Measurements from ENCODE around the gene DCAF8. TPM values are rescaled to one million over a fixed set of nuclear protein-coding genes. Genes with fewer than 3 reads are reported as not detected.
A peak's percentile ranks its signal among the peaks of the same experiment; 100 is the strongest.

The DCAF8 gene
- total and polyA plus RNA-seq, 2 experiments from 2014 or later, result 151 to 210 TPM

DNA sequence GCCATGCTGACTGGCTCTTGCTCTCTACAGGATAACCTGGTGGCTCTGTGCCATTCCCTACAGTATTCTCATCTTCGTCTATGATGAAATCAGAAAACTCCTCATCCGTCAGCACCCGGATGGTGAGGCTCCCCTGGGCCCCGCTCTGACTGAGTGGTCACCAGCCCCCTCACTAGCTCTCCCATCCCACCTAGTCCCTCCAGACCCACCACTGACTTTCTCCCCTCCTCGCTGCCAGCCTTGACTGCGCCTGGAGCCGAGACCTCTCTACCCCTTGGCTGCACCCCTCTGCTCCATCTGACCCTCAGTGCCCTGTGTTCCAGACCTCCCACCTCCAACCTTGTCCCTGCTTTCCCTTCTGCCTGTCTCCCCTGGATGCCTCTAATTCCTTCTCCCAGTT, 76.1 kb downstream of the DCAF8 start:
- no peaks in the 10 kb centered on the region for H3K9me3 ChIP-seq (ENCODE audit: low read depth)
- H3K27me3 ChIP-seq, result no peaks in the 10 kb centered on the region
- H3K27ac ChIP-seq, result no peak overlapping the region
- H3K4me1 ChIP-seq (ENCODE audit: low read depth), result peaks cover 25% of the 10 kb centered on the region
- DNase-seq (ENCODE audit: low read depth in 1 of 2, low spot score in 1 of 2), result no peak
- no peaks in the 10 kb centered on the region for H3K36me3 ChIP-seq
- no peak for TF ChIP-seq CTCF (IDR thresholded peaks at IDR 0.05; ENCODE audit: low read depth, low read length)
- no peak overlapping the region for H3K4me3 ChIP-seq

DNA sequence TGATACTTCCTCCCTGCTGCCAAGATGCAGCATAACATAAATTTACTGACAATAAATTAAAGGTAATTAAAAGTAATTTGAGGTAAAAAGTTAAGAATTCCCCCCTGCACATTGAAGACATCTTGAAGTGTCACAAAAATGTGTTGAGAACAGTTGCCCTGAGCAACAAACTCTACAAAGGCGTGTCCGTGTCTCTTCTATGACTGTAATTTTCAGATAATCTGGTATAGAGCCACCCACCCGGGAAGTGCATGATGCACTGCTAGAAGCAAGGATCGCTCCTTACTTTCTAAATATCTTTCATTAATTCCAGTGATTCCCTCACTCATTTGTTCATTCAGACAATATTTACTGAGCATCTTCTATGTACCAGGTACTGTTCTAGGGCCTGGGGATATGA, 83.0 kb downstream of the DCAF8 start:
- no peak for DNase-seq (ENCODE audit: low read depth in 1 of 2, low spot score in 1 of 2)
- no peaks in the 10 kb centered on the region for H3K36me3 ChIP-seq
- H3K27ac ChIP-seq, result no peak overlapping the region
- no peak overlapping the region for H3K4me3 ChIP-seq
- TF ChIP-seq CTCF (IDR thresholded peaks at IDR 0.05; ENCODE audit: low read depth, low read length), result no peak
- H3K4me1 ChIP-seq (ENCODE audit: low read depth), result peaks cover 9% of the 10 kb centered on the region
- no peaks in the 10 kb centered on the region for H3K27me3 ChIP-seq
- no peaks in the 10 kb centered on the region for H3K9me3 ChIP-seq (ENCODE audit: low read depth)

DNA sequence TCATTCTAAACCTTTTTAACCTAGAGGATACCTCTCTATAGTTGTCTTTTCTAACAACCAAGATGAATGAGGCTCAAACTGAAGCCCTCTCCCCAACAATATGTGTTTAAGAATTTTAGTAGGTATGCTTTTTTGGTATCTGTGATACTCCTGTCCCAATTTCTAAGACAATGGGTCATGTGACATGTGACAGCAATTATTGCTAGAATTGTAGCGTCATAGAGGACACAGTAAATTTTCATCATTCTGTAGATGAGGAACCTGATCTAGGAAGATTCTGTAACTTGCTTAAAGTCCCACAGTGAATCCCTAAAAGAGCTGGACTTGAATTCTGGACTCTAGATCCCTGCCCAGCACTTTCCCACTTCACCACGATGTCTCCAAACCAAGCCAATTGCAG, 83.6 kb downstream of the DCAF8 start:
- no peaks in the 10 kb centered on the region for H3K27me3 ChIP-seq
- no peaks in the 10 kb centered on the region for H3K9me3 ChIP-seq (ENCODE audit: low read depth)
- no peak overlapping the region for H3K27ac ChIP-seq
- no peaks in the 10 kb centered on the region for H3K36me3 ChIP-seq
- peaks cover 9% of the 10 kb centered on the region for H3K4me1 ChIP-seq (ENCODE audit: low read depth)
- DNase-seq (ENCODE audit: low read depth in 1 of 2, low spot score in 1 of 2), result no peak
- no peak overlapping the region for H3K4me3 ChIP-seq
- no peak for TF ChIP-seq CTCF (IDR thresholded peaks at IDR 0.05; ENCODE audit: low read depth, low read length)

DNA sequence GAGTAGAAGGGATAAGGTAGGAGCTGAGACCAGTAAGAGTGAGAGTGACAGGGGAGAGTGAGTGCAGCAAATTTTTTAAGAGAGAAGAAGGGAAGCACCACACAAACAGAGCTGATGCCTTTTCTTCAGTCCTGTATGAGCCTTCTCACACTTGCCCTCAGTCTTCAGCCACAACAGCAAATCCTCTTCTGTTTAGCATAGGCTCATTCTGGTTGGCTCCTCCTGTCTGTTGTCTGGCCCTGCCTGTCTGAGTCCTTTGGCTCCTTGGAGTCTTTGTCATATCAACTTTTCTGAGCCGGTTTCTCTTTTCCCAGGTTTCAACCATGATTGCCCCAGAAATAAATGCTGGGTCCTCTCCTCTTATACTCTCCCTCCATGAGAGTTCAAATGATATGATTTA, 84.7 kb downstream of the DCAF8 start:
- no peaks in the 10 kb centered on the region for H3K9me3 ChIP-seq (ENCODE audit: low read depth)
- H3K4me1 ChIP-seq (ENCODE audit: low read depth), result peaks cover 9% of the 10 kb centered on the region
- H3K27ac ChIP-seq, result peak overlapping the region; percentile 68
- TF ChIP-seq CTCF (IDR thresholded peaks at IDR 0.05; ENCODE audit: low read depth, low read length), result no peak
- H3K27me3 ChIP-seq, result no peaks in the 10 kb centered on the region
- no peaks in the 10 kb centered on the region for H3K36me3 ChIP-seq
- DNase-seq (ENCODE audit: low read depth in 1 of 2, low spot score in 1 of 2), result no peak
- H3K4me3 ChIP-seq, result no peak overlapping the region

DNA sequence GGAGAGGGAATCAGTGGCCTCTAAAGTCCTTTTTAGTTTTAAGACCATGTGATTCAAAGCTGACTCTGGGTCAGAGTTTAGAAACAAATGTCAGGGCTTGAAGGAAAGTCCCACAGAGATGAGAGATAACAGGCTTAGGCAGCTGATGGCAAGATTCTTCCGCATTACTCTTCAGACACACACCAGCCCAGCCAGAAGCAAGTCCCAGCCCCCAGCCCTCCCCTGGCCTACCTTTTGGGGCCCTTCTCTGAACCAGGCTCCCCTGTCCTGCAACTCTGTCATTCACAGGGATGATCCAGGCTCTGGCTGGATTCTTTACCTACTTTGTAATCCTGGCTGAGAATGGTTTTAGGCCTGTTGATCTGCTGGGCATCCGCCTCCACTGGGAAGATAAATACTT, 85.1 kb downstream of the DCAF8 start:
- Histone ChIP-seq H3K27me3 (no peaks in the 10 kb centered on the region), H3K36me3 (no peaks in the 10 kb centered on the region), H3K9me3 (ENCODE audit: low read depth) (no peaks in the 10 kb centered on the region), H3K27ac (peak overlapping the region; percentile 68), H3K4me3 (no peak overlapping the region), H3K4me1 (ENCODE audit: low read depth) (peaks cover 9% of the 10 kb centered on the region)
- TF ChIP-seq CTCF (IDR thresholded peaks at IDR 0.05; ENCODE audit: low read depth, low read length), result no peak
- DNase-seq (ENCODE audit: low read depth in 1 of 2, low spot score in 1 of 2), result no peak

DNA sequence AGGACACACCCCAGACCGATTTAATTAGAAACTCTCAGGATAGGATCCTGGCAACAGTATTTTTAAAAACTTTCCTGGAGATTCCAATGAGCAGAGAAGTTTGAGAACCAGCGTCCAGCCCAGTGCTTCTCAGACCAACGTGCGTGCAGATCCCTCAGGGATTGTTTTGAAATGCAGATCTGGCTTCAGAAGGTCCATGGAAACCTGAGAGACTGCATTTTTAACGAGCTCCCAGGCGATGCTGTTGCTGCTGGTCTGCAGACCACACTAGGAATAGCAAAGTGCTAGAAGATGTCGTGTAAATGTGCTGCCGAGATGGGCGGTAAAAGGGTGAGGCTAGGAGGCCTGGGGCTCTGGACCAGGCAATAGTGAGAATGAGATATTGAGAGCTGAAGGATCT, 90.4 kb downstream of the DCAF8 start:
- H3K27ac ChIP-seq, result no peak overlapping the region
- TF ChIP-seq CTCF (IDR thresholded peaks at IDR 0.05; ENCODE audit: low read depth, low read length), result no peak
- no peaks in the 10 kb centered on the region for H3K27me3 ChIP-seq
- H3K4me3 ChIP-seq, result no peak overlapping the region
- peaks cover 24% of the 10 kb centered on the region for H3K4me1 ChIP-seq (ENCODE audit: low read depth)
- no peaks in the 10 kb centered on the region for H3K36me3 ChIP-seq
- H3K9me3 ChIP-seq (ENCODE audit: low read depth), result no peaks in the 10 kb centered on the region
- DNase-seq (ENCODE audit: low read depth in 1 of 2, low spot score in 1 of 2), result no peak

Data from cardiac muscle cell (in vitro differentiated cells and primary cell).